Testis (tissue), 3 donors: ENCODE data around the gene MYO15A. TPM values are rescaled to one million over a fixed set of nuclear protein-coding genes. Genes with fewer than 3 reads are reported as not detected.

Experiments
- DNase-seq: peaks from one replicate; pipeline ENCODE4 v3.0.0-alpha.2; 2019
- H3K27ac ChIP-seq, 2 donors: fragments of 200-600 bp; sonication (generic); one replicate each; pipeline ENCODE4 v1.5.1; 2019
- H3K27me3 ChIP-seq: fragments of 200-600 bp; sonication (generic); one replicate; pipeline ENCODE4 v1.5.1; 2019
- H3K36me3 ChIP-seq: fragments of 200-600 bp; sonication (generic); one replicate; pipeline ENCODE4 v1.5.1; 2017; ENCODE audit warnings: low read depth; ENCODE audit errors: missing control alignments
- H3K4me1 ChIP-seq: fragments of 200-600 bp; sonication (generic); one replicate; pipeline ENCODE4 v1.5.1; 2019
- H3K4me3 ChIP-seq, 2 donors: fragments of 200-600 bp; sonication (generic); one replicate each; pipeline ENCODE4 v1.5.1; 2017 to 2019
- H3K9me3 ChIP-seq: fragments of 200-600 bp; sonication (generic); one replicate; pipeline ENCODE4 v1.5.1; 2017
- CTCF ChIP-seq, 3 experiments: fragments of 450-650 bp in 2 of 3; fragments of 200-600 bp in 1 of 3; sonication (generic) in 1 of 3; IDR thresholded peaks; one replicate each; pipeline ENCODE4 v1.5.1; 2016 to 2019; ENCODE audit warnings: antibody characterized with exemption in 3 of 3, mild to moderate bottlenecking in 2 of 3, moderate library complexity in 1 of 3
- POLR2A ChIP-seq: fragments of 450-650 bp; IDR thresholded peaks from one replicate; pipeline ENCODE4 v1.6.1; 2017; ENCODE audit warnings: antibody characterized with exemption, mild to moderate bottlenecking, moderate library complexity
- WGBS, 2 donors: methylation state at CpG; one replicate each; pipeline ENCODE4 v1.1.5; 2018; 5-methylcytosine and 5-hydroxymethylcytosine counted together
- intact Hi-C: fragments of 100-400 bp; cut with DNase I; formaldehyde crosslinking; loops from one replicate; pipeline ENCODE4 v1.15.1; 2023; ENCODE audit warnings: low total_unique reads
- polyA plus RNA-seq: library from polyadenylated mRNA; stranded (reverse); fragments of 350-450 nt; fragmentation: Illumina TruSeq; extraction: RNeasy Lipid Tissue Mini Kit (QIAGEN cat#74804); gene quantifications from one replicate; pipeline ENCODE4 v1.2.3, GENCODE V29; 2014; ENCODE audit warnings: low read depth, low replicate concordance; ENCODE audit not compliant: insufficient read depth
- total RNA-seq, 2 donors: library from RNA; depleted of rRNA; stranded (reverse); fragments of >200 nt; gene quantifications; one replicate each; pipeline ENCODE4 v1.2.3, GENCODE V29; 2016

MYO15A gene
- total and polyA plus RNA-seq, 3 donors from 2014 or later, result 18.6 to 30.2 (median 21.7) TPM

GRCh38 chr17:18148586-18148985 lies 40.0 kb downstream of the MYO15A start:
- H3K4me3 ChIP-seq, result no peak overlapping the region
- H3K4me1 ChIP-seq, result no peaks in the 10 kb centered on the region
- H3K27ac ChIP-seq, result no peak overlapping the region
- no peaks in the 10 kb centered on the region for H3K36me3 ChIP-seq
- 80 to 92% methylated on average over 7 of the region's 7 CpGs for WGBS, 2 donors
- H3K27me3 ChIP-seq, result no peaks in the 10 kb centered on the region
- intact Hi-C loops, result no loop called here
- no peak for DNase-seq
- TF ChIP-seq POLR2A (no peak), CTCF (IDR thresholded peaks at IDR 0.05) (no peak)
- H3K9me3 ChIP-seq, result no peaks in the 10 kb centered on the region

GRCh38 chr17:18151290-18151689 lies 42.7 kb downstream of the MYO15A start:
- Histone ChIP-seq H3K9me3 (no peaks in the 10 kb centered on the region), H3K4me3 (no peak overlapping the region), H3K27ac (no peak overlapping the region), H3K36me3 (no peaks in the 10 kb centered on the region), H3K4me1 (peaks cover 3% of the 10 kb centered on the region), H3K27me3 (no peaks in the 10 kb centered on the region)
- 86 to 96% methylated on average over 4 to 9 of the region's 9 CpGs for WGBS, 2 donors
- no peak for TF ChIP-seq CTCF (IDR thresholded peaks at IDR 0.05)
- no peak for TF ChIP-seq POLR2A
- intact Hi-C loops, result no loop called here
- DNase-seq, result no peak

- TF ChIP-seq POLR2A (no peak), CTCF (IDR thresholded peaks at IDR 0.05) (no peak)
- Histone ChIP-seq H3K4me3 (no peak overlapping the region), H3K36me3 (no peaks in the 10 kb centered on the region), H3K4me1 (peaks cover 16% of the 10 kb centered on the region), H3K27ac (no peak overlapping the region), H3K9me3 (no peaks in the 10 kb centered on the region), H3K27me3 (no peaks in the 10 kb centered on the region)
- no peak for DNase-seq
- 95 to 100% methylated on average over 1 to 14 of the region's 14 CpGs for WGBS, 2 donors
- intact Hi-C loops, result no loop called here
Measured at GRCh38 chr17:18155179-18155578, 46.6 kb downstream of the MYO15A start.

GRCh38 chr17:18156171-18156975 lies 47.8 kb downstream of the MYO15A start:
- Histone ChIP-seq H3K4me3 (no peak overlapping the region), H3K36me3 (no peaks in the 10 kb centered on the region), H3K4me1 (peaks cover 16% of the 10 kb centered on the region), H3K9me3 (no peaks in the 10 kb centered on the region), H3K27me3 (no peaks in the 10 kb centered on the region), H3K27ac (no peak overlapping the region)
- WGBS, 2 donors, result 60 to 63% methylated on average over 8 of the region's 8 CpGs
- intact Hi-C loops, result no loop called here
- TF ChIP-seq CTCF (IDR thresholded peaks at IDR 0.05), result no peak
- no peak for TF ChIP-seq POLR2A
- DNase-seq, result no peak

GRCh38 chr17:18156976-18157280 lies 48.4 kb downstream of the MYO15A start:
- Histone ChIP-seq H3K27me3 (no peaks in the 10 kb centered on the region), H3K36me3 (no peaks in the 10 kb centered on the region), H3K4me1 (peaks cover 16% of the 10 kb centered on the region), H3K4me3 (no peak overlapping the region), H3K27ac (no peak overlapping the region), H3K9me3 (no peaks in the 10 kb centered on the region)
- TF ChIP-seq CTCF (IDR thresholded peaks at IDR 0.05) (no peak), POLR2A (no peak)
- no peak for DNase-seq
- intact Hi-C loops, result no loop called here
- WGBS, 2 donors, result 90 to 100% methylated on average over 2 to 10 of the region's 10 CpGs
